GM13976 (cell line): ENCODE data around the gene CD7.

ENCODE experiments used
- DNase-seq: peaks from one replicate; pipeline ENCODE4 v3.0.0; 2012; ENCODE audit warnings: low spot score
- in situ Hi-C: fragments of 300-500 bp; cut with MboI; formaldehyde crosslinking; loops from one replicate; pipeline ENCODE4 v1.12.0; 2022; ENCODE audit warnings: low sequenced_read_pairs, mixed read lengths, inconsistent platforms; ENCODE audit not compliant: unreplicated experiment
- TF ChIP-seq, protein P1 (sequence below): IDR thresholded peaks from 2 replicates; pipeline ENCODE4 v1.5.1; 2012; ENCODE audit warnings: borderline replicate concordance, mild to moderate bottlenecking; ENCODE audit not compliant: insufficient read depth; ENCODE audit errors: extremely low read depth, missing control alignments, control extremely low read depth

Gene CD7

DNA sequence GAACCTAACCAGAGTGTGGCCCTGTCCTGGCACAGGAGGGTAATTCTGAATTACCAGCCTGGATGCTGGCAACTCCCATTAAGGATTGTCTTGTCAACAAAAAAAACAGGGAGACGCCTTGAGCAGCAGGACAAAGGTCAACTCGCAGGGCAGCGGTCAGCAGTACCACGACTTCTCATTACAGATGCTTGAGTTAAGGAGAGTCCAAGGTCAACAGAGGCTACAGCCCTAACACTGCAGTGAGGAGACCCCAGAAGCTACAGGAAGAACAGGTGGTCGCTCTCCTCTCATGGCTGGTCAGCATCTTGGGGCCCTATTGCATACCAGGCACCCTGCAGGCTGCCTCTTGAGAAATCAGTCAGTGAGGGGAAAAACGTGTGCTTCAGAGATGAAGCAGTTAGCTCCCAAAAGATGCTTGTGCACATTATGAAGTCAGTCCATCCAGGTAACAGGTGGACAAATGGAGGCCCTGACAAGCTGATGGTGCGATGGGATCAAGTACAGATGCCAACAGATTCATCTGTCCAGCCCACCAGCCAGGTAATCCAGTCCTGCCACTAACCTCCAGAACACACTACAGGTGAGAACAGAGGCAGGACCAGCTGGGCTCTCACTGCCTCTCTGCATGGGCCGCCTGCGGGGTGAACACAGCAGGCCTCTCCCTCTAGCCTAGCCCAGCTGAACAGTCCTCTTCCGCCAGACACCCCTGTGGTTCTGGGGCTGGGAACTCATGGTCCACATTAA, 48.1 kb downstream of the CD7 start:
- no peak for DNase-seq
- in situ Hi-C loops: no loop called here
- TF ChIP-seq, protein P1, sequence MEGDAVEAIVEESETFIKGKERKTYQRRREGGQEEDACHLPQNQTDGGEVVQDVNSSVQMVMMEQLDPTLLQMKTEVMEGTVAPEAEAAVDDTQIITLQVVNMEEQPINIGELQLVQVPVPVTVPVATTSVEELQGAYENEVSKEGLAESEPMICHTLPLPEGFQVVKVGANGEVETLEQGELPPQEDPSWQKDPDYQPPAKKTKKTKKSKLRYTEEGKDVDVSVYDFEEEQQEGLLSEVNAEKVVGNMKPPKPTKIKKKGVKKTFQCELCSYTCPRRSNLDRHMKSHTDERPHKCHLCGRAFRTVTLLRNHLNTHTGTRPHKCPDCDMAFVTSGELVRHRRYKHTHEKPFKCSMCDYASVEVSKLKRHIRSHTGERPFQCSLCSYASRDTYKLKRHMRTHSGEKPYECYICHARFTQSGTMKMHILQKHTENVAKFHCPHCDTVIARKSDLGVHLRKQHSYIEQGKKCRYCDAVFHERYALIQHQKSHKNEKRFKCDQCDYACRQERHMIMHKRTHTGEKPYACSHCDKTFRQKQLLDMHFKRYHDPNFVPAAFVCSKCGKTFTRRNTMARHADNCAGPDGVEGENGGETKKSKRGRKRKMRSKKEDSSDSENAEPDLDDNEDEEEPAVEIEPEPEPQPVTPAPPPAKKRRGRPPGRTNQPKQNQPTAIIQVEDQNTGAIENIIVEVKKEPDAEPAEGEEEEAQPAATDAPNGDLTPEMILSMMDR: no peak

DNA sequence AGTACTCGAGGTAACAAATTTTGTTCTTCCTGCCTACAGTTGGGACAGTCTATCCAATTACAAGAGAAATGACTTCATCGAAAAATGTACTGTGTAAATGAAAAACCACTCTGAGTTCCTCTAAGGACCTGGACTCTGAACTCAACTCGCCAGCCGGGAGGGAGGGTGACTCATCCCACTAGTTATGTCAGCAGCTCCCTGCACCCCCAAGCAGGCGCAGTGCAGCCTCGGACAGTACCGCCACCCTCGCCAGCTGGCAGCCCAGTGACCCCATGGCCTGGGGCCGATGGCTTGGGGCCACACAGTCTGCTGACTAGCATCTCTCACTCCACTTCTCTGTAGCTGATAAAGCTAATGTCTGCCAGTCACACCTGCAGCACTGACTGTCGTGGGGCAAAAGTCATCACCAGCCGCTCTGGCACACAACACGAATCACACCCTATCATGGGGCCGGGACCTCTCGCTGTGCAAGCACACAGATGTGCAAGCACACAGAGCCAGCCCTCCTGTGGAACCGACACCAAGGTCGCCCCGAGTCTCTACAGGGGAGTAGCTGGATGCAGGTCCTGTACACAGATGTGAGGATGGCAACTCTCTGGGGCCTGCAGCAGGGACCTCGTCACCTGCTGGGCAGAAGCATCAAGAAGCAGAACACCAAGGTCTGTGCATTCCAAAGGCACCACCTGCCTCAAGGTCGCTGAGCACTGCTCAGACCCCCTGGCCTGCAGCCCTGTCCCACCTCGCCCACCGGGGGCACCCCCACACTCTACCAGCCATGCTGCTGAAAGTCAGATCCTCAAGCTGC, 49.6 kb downstream of the CD7 start:
- no peak for DNase-seq
- in situ Hi-C loops: no loop called here
- TF ChIP-seq, protein P1: no peak

DNA sequence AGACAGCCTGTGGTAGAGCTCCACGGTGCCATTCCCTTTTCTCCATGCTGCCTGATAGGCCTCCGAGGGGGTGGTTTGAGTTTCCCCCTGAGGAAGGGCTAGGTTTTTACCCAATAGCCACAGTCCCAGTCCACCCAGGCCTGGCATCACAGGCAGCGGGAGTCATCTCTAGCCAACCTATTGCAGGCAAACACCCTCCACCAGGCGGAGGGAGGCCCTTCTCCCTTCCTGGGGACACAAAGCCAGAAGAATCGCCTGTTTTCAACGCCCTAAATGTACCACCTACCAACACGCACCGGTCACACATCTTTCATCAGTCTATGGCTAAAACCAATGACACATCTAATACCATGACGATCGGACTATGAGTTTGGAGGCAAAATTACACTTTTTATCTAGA, 51.3 kb downstream of the CD7 start:
- in situ Hi-C loops: no loop called here
- no peak for DNase-seq
- TF ChIP-seq, protein P1: no peak
